Activated CD4-positive, alpha-beta T cell treated with anti-CD3 and anti-CD28 coated beads, Interleukin-2, amount 50 U/mL, for 48 hours (primary cell): ENCODE results near the gene TRAF7.

Source experiments
- DNase-seq, 2 experiments: peaks; one replicate each; pipeline ENCODE4 v3.0.0-alpha.2; 2020

TRAF7 gene

DNA sequence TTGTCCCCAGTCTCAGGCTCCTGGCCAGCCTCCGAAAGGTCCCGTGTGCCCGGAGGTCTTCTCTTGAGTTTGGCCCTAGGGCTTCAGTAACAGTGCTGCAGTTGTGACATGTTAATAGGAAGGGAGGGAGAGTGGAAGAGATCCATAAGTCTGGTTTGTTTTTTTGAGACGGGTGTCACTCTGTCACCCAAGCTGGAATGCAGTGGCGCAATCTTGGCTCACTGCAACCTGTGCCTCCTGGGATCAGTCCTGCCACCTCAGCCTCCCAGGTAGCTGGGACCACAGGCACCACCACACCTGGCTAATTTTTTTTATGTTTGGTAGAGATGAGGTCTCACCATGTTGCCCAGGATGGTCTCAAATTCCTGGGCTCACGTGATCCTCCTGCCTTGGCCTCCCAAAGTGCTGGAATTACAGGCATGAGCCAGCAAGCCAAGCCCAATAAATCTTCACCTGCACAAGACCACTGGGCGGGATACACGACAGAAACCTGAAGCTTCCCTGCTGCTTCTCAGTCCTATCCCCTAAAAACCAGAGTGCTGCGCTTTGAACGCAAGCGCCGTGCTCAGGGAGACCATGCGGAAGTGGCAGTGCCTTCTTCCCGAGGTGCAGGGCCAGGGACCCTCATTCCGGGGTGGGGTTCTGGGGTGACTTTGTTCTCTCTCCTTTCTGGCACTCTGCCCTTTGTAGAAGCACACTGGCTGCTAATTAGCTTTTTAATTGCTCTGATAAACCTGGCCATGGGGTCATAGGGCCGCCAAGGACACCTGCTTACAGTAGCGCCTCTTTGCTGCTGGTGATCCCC lies 10.9 kb downstream of the TRAF7 start:
- DNase-seq: no peak

DNA sequence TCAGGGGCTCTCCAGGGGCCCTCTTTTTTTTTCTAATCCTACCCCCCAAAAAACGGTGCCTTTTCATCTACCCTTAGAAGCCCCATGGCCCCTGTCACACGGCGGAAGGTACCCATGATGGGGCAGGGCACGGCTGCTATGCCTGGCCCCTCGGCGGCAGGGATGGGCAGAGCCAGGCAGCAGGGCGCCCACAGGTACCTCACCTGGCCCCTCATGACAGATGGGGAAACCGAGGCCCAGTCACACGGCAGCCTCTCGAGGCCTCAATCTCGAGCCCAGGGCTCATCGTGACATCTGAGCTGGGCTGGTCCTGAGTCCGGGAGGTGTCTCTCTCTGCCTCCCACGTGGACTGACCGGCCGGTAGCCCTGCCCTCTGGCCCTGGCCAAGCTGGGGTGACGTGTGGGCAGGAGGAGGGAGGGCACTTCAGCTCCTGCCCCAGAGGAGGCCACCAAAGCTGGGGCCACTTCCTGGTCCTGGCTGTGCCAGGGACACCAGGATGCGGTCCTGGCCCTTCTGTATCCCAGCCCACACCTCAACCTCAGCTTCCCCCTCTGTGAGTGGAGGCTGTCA lies 11.6 kb downstream of the TRAF7 start:
- no peak for DNase-seq

DNA sequence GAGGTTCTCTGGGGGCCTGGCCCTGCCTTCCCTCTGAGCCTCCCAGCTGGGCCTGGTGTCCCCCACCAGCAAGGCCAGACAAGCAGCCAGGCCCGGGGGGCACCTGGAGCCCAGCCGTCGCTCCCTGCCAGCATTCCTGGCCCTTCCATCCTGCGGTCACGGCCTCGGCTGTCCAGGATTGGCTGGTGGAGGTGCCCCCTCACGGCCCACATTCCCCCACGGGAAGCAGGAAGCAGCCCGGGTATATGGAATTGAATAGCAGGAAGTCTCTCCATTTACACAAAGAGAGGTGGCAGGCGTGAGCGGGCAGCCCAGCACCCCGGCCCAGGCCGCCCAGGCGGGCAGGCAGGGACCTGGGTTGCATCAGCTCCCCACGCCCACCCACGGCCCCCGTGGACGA lies 14.5 kb downstream of the TRAF7 start:
- DNase-seq: no peak

DNA sequence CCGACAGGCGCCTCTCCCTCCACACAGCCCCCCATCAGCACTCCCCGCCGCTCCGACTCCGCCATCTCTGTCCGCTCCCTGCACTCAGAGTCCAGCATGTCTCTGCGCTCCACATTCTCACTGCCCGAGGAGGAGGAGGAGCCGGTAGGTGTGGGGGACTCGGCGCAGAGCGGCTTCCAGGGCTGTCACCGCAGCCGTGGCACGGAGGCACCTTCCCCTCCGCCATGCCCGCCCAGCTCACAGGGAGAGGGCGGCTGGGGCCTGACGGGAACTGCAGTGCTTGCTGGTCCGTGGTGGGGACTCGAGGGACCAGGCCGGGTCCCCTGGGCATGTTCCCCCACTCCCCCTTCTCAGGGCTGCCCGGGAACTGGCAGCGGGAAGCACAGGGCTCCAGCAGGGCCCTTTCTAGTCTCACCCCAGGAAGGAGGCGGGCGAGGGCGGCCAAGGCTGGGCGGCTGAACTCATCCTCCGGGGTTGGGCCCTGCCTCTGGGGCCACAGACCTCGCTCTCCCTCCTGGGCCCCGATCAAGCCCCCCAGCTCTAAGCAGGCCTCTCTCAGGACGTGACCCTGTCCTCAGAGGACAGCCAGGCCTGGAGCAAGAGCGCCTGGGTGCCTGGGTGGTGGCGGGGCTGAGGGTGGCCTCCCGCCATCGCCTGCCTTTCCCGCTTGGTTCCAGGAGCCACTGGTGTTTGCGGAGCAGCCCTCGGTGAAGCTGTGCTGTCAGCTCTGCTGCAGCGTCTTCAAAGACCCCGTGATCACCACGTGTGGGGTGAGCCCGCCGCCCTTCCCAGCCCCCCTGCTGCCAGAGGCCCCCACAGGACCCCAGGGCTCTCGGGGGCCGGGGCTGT lies 15.2 kb downstream of the TRAF7 start:
- DNase-seq: no peak

DNA sequence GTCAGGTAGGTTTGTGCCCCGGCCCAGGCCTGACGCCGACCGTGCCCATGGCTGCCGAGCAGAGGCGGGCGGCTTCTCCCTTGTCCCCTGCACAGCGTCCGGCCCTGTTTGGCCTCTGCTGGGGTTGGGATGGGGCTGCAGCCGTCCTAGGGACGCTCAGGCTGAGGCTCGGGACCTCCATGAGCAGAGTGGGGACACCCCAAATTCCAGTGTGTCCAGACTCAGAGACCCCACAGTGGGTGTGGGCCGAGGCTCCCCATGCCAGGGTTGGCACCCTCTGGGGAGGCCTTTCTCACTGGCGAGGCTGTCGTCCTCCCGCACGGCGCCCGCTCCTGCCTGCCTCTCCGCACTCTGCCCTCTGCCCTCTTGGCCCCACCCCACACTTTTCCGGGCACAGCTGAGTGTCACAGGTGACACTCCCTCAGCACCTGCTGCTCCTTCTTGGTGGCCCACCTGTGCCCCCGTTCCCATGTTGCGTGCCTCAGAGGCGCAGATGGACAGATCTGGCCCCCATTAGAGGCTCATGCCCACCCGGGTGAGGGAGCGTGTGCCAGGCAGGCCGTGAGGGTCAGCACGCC lies 16.1 kb downstream of the TRAF7 start:
- DNase-seq: no peak

DNA sequence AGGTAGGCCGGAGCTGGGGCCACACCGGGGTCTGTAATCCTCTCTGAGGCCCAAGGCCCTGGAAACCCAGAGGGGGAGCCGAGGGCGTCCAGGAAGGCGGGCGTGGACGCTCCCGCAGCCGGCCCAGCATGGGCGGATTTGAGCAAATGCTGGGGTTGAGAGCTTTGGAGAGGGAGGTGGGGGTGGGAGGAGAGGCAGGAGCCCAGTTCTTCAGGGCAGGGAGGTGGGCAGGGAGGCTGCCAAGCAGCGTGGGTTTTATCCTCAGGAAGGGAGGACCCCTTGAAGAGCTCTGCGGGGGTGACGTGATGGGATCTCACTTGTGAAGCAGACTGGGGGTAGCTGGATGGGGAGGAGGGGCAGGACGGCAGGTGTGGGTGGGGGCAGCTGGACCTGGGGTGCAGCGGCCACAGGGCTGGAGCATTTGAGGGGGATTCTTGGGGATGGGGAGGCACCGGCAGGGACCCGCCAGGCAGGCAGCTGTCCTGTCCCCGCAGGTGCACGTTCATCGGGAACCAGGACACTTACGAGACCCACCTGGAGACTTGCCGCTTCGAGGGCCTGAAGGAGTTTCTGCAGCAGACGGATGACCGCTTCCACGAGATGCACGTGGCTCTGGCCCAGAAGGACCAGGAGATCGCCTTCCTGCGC lies 17.2 kb downstream of the TRAF7 start:
- no peak for DNase-seq

DNA sequence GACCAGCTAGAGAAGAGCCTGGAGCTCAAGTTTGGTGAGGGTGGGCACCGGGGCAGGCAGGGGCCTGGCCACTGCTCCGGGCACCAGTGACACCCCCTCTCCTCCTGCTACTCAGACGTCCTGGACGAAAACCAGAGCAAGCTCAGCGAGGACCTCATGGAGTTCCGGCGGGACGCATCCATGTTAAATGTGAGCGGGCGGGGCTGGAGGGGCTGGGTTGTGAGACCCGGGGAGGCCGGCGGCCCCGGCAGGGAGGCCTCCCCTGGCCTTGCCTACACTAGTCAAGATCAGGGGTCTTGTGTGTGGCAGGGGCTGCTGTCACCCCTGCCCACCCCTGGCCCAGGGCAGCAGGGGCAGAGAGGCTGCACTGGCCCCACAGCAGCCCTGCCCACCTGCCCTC lies 17.8 kb downstream of the TRAF7 start:
- no peak for DNase-seq

DNA sequence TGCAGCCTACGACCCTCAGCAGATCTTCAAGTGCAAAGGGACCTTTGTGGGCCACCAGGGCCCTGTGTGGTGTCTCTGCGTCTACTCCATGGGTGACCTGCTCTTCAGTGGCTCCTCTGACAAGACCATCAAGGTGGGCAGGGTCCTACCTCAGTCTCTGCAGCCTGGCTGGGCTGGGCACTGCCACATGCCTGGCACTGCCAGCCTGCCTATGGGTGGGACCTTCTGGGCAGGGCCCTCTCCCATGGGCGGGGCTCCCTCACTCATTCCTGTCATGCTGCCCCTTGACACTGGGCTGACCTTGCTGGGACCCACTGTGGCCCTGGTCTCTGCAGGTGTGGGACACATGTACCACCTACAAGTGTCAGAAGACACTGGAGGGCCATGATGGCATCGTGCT lies 18.3 kb downstream of the TRAF7 start:
- no peak for DNase-seq

DNA sequence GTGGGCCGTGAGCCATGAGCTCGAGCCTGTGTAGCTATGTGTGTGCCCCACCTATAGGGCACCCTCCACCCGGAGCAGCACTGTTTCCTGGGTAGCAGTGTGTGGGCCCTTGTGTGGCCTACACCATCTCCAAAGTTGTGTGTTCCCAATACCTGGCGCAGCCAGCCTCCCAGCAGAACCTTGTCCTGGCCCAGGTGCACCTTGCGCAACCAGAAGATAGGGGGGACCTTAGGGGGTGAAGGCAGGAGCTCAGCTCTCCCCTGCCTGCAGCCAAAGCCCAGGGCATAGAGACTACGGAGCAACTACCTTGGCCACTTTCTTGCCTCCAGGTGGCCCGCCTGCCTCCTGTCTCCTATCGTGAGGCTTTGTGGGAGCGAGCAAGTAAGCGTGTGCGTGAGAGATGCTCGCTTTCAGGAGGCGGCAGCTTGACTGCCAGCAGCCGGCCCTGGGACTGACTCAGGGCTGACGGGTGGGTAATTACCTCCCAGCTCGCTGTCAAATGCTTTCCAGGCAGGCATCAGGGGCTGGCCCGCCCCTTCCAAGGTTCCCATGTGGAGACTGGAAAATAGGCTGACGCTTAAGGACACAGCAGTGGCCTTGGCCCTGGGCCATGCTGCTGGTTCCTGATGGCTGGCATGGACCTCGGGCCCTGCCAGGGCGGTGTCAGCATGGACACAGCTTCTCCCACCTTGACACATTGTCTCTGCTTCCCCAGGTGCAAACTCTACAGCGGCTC lies 19.0 kb downstream of the TRAF7 start:
- DNase-seq: no peak

DNA sequence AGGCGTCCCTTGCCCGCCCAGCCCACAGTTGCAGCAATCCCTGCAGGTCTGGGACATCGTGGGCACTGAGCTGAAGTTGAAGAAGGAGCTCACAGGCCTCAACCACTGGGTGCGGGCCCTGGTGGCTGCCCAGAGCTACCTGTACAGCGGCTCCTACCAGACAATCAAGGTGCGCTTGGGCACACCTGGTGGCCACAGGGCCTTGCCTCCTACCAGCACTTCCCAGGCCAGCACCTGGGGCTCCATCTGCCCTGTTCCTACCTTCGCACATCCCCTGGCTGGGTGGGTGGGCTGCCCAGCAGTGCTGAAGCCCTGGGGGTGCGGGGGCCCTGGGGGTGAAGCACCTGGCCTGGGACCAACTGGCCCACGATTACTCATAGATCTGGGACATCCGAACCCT lies 19.9 kb downstream of the TRAF7 start:
- no peak for DNase-seq

DNA sequence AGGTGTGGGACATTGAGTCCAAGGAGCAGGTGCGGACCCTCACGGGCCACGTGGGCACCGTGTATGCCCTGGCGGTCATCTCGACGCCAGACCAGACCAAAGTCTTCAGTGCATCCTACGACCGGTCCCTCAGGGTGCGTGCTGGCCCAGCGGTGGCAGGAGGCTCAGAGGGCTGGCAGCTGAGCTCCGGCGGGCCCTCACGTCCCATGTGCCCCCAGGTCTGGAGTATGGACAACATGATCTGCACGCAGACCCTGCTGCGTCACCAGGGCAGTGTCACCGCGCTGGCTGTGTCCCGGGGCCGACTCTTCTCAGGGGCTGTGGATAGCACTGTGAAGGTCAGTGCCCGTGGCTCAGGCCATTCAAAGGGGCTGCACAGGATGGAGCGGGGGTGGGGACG lies 20.5 kb downstream of the TRAF7 start:
- DNase-seq: no peak

DNA sequence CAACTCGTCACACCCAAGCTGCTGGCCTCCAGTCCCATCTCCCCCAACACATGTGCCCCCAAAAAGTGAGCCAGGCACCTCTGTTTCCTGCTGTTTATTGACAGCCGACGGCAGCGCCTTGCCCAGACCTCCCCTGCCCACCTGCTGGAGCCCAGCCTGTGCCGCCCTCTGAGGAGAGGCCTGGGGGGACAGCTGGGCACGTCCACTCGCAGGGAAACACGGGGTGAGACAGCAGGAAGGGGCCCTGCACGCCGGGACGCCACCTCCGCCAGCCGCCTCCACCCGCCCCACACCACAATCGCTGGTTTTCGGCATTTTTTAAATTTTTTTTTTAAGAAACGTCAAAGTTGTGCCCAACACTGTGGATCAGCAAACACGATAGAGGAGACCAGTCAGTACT lies 21.5 kb downstream of the TRAF7 start:
- no peak for DNase-seq

DNA sequence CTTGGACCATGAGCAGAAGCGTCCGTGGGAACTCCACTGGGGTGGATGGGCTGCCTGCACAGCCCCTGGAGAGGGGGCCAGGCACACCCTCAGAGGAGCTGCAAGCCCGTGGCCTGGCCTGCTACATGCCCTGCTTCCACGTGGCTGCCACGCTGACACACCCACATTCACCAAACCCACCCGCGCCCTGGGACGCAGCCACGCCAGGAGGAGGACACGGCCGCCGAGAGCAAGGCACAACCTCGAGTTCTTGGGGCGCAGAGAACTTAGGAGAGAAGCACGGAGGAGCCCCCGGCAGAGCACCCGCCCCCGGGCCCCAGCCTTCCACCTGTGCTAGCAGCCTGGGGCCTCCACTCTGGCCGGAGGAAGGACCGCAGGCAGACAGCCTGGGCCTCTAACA lies 22.0 kb downstream of the TRAF7 start:
- DNase-seq: no peak

DNA sequence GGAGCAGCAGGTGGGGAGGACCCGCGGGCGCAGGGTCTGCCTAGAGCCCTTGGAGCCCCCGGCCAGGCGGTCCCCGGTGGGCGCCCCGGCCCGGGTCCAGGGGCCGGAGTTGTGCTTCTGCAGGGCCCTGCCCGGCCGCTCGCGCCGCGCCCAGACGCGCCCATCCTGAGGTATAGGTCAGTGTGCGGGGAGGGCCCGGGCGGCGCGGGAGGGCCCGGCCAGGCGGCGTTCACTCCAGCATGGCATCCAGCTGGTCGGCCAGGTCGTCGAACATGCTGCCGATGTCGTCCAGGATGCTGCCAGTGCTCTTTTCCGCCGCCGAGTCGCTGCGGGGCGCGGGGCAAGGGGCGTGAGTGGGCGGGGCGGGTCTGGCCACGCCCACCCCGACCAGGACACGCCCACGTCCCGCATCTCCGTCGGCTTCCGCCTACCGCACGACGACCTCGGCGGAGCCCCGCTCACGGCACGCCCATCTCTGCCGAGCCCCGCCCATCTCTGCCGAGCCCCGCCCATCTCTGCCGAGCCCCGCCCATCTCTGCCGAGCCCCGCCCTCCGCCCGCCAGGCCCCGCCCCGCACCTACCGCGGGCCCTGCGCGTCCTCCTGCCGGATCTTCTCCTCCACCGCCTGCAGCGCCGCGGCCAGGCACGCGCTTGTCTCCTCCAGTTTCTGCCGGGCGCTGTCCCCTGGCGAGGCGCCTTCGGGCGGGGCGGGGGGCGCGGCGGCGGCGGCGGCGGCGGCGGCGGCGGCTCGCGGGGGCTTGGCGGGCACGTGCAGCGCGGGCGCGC lies 22.9 kb downstream of the TRAF7 start:
- peak; percentile 15 to 30 for DNase-seq

DNA sequence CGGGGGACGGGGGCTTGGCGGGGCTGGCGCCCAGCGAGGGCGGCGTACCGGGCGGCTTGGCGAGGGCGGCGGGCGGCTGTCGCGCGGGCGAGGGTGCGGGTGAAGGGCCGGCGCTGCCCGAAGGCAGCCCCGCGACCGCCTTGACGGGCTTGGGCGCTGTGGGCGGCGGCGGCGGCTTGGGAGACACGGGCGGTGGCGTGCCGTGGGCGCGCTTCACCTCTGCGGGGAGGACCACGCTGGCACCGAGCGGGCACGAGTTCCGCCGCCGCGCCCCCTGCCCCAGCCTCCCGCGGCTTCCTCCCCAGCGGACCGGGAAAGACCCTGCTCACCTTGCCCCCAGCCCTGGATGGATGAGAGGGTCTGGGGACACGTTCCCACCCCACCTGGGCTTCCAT lies 23.5 kb downstream of the TRAF7 start:
- no peak for DNase-seq

DNA sequence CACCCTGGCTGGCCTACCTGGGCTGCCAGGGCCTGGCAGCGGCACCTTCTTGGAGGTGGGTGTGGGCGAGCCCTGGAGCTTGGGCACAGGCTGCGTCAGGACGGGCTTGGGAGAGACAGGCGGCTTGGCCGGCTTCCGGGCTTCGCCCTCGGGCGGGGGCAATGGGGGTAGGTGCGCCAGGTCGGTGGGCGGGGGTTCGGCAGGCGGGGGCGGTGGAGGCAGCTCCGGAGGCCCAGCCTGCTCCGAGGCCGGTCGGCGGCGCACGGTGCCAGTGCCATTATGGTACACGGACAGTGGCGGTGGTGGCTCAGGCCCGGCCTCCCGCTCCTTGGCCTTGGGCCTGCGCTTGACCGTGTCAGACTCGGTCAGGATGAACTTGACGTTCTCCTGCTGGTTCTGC lies 24.0 kb downstream of the TRAF7 start:
- DNase-seq: no peak

DNA sequence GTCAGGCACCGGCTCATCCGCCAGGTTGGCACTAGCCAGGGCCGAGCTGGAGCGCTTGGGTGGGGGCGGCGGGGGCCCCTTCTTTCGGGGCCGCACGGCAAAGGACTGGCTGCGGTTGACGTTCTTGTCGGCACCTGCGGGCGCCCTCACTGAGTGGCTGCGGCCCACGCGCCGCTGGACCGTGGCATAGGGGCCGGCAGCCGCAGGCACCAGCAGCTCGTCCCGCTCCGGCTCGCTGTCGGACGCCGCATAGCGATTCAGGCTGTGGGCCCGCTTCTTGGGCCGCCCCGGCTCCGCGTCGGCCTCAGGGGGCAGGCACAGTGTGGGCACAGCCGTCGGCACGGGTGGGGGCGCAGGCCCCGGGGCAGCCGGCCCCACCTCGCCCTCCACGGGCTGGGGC lies 24.9 kb downstream of the TRAF7 start:
- DNase-seq: no peak

DNA sequence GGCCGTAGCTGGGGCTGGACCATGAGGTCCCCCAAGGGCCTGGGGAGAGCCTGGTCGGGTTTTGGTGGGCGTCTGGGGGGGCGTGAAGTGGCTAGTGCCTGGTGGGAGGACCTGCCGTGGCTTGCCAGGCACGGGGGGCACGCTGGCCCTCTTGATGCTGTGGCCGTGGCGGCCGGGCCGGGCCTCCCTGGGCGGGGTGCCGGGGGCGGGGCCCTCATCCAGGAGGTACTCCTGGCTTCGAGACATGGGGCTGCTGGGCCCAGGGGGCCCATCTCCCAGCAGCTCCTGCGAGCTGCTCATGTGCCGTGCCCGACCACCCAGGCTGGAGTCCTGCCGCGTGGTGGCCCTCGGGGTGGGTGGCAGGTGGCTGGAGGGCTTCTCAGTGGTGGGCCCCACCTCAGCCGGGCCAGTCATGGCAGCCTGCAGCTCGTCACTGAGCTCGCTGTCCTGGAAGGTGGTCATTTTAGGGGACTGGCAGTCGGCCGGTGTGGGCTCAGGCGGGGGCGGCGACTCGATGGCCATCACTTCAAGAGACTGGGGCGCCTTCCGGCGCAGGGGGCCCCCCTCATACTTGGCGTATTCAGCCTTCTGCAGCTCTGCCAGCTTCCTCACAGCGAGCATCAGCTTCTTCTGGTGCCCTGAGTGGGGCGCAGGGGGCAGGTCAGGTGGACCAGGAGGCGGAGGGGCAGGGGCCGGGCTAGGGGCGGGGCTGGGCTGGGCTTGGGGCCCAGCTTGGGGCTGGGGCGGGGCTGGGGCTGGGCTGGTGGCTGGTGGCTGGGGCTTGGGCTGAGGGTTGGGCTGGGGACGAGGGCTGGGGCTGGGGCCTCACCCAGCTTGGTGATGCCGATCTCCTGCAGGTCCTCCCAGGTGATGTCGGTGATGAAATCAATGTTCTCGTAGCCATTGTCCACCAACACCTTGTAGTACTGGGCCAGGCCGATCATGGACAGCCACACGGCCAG lies 25.7 kb downstream of the TRAF7 start:
- DNase-seq: no peak

DNA sequence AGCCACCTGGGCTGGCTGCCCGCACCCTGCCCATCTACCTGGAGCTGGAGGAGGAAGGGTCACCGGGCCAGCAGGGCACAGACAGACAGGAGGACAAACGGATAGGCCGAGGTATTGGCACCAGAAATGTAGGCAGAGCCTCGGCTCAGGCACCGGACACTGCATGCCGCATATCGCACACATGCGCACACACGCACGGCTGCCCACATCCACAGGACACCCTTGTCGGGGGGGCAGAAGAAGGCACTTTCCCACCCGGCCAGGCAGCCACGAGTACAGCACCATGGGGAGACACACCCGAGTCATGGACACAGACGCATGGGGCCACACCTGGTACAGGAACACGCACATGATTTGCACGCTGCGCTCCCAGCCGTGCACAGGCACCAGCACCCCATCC lies 26.4 kb downstream of the TRAF7 start:
- DNase-seq: no peak

DNA sequence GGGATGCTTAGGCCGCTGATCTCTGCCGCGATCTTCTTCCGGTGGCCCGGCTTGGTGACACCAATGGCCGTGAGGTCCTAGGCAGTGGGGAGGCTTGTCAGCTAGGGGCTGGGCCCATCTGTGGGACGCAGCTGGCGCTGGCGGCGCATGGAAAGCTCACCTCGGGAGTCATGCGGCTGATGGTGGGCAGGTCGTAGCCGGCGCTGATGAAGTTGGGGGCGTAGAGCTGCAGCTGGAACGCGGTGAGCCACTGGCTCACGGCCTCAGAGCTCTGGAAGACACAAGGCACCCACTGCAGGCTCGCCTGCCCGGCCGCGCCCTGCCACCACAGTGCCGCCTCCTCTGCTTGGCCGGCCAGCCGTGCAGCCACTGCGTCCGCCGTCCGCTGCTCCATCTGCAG lies 28.1 kb downstream of the TRAF7 start:
- no peak for DNase-seq
